Stimulated activated naive B cell treated with anti-CD40 and anti-IgM and Interleukin-4, amounts not matched to agents 10 μg/mL and 1 μg/mL and 100 μg/mL, for 72 hours (primary cell): ENCODE data around the gene SSBP2.
"Not testable (repeated sequence)": the region's sequence is repeated elsewhere in the genome, so short reads cannot be mapped to it uniquely, and the experiment has no call there.

Source experiments
- ATAC-seq, 2 donors: fragments of 150-1000 bp; cut with Tn5 transposase; replicated peaks; 2 replicates each; pipeline ENCODE4 v1.10.0; 2021; ENCODE audit warnings: moderate library complexity in 1 of 2
- DNase-seq: peaks from one replicate; pipeline ENCODE4 v3.0.0; 2021
- H3K27ac Mint-ChIP-seq: one replicate; pipeline ENCODE4 v1.8.0; 2022; ENCODE audit warnings: mild to moderate bottlenecking, mixed read lengths
- H3K27me3 Mint-ChIP-seq, 2 donors: one replicate each; pipeline ENCODE4 v1.8.0; 2022; ENCODE audit warnings: mixed read lengths in 2 of 2
- H3K36me3 Mint-ChIP-seq, 2 donors: one replicate each; pipeline ENCODE4 v1.8.0; 2022; ENCODE audit warnings: mixed read lengths in 2 of 2, mild to moderate bottlenecking in 1 of 2
- H3K4me1 Mint-ChIP-seq, 2 donors: one replicate each; pipeline ENCODE4 v1.8.0; 2022; ENCODE audit warnings: mixed read lengths in 2 of 2, mild to moderate bottlenecking in 1 of 2
- H3K4me3 Mint-ChIP-seq, 2 donors: one replicate each; pipeline ENCODE4 v1.8.0; 2022; ENCODE audit warnings: mild to moderate bottlenecking in 2 of 2, mixed read lengths in 2 of 2, moderate library complexity in 1 of 2
- H3K9me3 Mint-ChIP-seq, 2 donors: one replicate each; pipeline ENCODE4 v1.8.0; 2022; ENCODE audit warnings: mixed read lengths in 2 of 2, mild to moderate bottlenecking in 1 of 2

Gene SSBP2

DNA sequence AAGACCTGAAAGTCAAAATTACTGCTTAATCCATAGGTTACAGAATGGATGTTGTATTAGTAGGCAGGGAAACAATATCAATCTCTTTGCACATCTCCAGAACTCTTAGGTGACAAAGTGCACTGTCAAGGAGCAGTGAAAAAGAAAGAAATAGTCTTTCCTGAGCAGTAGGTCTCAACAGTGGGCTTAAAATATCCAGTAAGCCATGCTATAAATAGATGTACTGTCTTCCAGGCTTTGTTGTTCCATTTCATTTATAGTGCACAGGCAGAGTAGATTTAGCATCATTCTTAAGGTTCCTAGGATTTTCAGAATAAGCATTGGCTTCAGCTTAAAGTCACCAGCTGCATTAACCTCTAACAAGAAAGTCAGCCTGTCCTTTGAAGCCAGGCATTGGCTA is 50.7 kb downstream of the SSBP2 start:
- peaks cover 1 to 6% of the 10 kb centered on the region in 2 donors for H3K9me3 Mint-ChIP-seq
- H3K27ac Mint-ChIP-seq, result no peak overlapping the region
- no peak for ATAC-seq
- peaks cover 15 to 19% of the 10 kb centered on the region in 2 donors for H3K4me1 Mint-ChIP-seq
- H3K4me3 Mint-ChIP-seq, result no peak overlapping the region
- DNase-seq, result no peak
- peaks cover 13 to 31% of the 10 kb centered on the region in 2 donors for H3K36me3 Mint-ChIP-seq
- H3K27me3 Mint-ChIP-seq, result no peaks in the 10 kb centered on the region

DNA sequence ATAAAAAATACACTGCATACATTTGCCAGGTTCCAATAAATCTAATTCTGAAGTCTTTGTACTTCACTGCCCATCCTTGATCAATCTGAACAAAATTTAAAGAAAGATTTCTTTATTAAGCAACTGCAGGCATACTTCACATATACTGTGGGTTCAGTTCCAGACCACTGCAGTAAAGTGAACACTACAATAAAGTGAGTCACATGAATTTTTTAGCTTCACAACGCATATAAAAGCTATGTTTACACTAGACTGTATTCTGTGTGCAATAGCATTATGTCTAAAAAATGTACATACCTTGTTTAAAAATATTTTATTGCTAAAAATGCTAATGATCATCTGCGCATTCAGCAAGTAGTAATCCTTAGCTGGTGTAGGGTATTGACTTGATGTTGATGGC is 52.1 kb downstream of the SSBP2 start:
- DNase-seq, result no peak
- H3K9me3 Mint-ChIP-seq, result peaks cover 1 to 6% of the 10 kb centered on the region in 2 donors
- H3K36me3 Mint-ChIP-seq, result peaks cover 16 to 32% of the 10 kb centered on the region in 2 donors
- H3K4me1 Mint-ChIP-seq, result peaks cover 13 to 22% of the 10 kb centered on the region in 2 donors
- no peaks in the 10 kb centered on the region for H3K27me3 Mint-ChIP-seq
- ATAC-seq, result no peak
- H3K27ac Mint-ChIP-seq, result no peak overlapping the region
- H3K4me3 Mint-ChIP-seq, result no peak overlapping the region

DNA sequence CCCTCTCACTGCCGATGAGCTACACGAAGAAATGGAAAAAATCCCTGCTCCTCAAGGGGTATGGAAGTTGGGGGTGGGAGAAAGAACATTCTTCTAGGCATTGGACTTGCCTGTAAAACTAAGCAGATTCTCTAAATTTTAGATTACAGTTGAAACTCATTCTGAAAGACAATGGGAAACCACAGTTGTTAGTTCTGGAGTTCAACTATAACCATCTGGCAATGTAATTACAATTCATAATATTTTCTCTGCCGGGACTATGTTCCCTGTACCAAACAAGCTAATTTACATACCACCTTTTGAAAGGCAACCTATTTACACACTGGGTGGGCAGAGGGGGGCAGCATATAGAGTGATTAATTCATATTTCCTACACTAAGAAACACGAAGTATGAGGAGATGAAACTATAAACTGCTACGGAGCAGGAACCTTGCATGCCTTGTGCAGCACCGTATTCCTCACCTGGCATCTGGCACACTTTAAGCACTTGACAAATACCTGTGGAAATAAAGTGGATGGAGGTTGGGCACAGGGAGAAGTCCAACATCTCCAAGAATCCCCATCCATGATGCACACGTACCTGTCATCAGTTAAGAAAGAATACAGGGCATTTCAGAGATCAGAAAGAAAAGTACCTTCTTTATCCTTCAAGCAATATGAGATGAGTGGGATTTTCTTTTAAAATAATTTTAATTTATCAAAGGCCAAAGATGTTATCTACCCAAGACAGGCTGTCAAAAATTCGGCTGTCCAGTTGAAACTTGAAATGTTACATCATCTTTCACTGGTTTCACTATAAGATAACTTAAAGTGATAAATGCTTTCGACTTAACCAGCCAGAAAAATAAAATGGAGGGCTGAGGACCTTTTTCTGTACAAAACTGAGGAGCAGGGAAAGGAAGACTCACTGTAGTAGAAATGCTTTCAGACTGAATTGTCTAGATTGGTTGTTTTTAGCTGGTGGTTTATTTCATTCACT is 54.2 kb downstream of the SSBP2 start:
- Mint-ChIP-seq H3K4me3 (no peak overlapping the region), H3K27ac (peak overlapping the region; percentile 38), H3K4me1 (peaks cover 18 to 42% of the 10 kb centered on the region in 2 donors), H3K27me3 (no peaks in the 10 kb centered on the region), H3K9me3 (peaks cover 9 to 15% of the 10 kb centered on the region in 2 donors), H3K36me3 (peaks cover 33 to 46% of the 10 kb centered on the region in 2 donors)
- ATAC-seq (no peak), DNase-seq (no peak)

DNA sequence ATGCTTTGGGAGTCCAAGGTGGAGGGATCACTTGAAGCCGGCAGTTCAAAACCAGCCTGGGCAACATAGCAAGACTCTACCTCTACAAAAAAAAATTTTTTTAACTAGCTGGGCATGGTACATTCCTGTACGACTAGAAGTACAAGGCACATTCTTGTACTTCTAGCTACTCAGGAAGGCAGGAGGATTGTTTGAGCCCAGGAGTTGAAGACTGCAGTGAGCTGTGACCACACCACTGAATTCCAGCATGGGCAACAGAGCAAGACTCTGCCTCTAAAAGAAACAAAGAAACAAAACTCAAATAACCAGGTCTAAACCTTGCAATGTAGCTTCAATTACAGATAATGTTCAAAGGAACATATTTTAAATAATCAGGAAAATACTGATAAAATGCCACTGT is 56.2 kb downstream of the SSBP2 start:
- Mint-ChIP-seq H3K27me3 (no peaks in the 10 kb centered on the region), H3K27ac (no peak overlapping the region), H3K4me1 (peaks cover 18 to 58% of the 10 kb centered on the region in 2 donors), H3K4me3 (no peak overlapping the region), H3K9me3 (peaks cover 22 to 28% of the 10 kb centered on the region in 2 donors), H3K36me3 (peaks cover 42 to 54% of the 10 kb centered on the region in 2 donors)
- ATAC-seq (no peak), DNase-seq (no peak)

DNA sequence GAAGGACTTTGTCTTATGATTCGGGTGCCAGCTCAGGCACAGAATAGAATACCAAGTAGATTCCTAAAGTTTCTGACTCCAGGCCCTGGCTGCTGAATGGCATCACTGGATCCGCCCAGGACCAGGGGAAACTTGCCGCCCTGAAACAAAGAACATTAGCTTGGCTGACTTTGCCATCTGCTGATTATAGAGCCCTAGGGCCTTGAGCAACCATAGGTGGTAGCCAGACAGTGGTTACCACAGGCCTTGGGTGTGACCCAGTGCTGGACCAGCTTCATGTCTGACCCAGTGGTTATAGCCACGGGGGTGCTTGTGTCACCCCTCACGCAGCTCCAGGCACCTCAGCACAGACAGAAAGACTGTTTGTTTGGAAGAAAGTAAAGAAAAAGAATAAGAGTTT is 62.7 kb downstream of the SSBP2 start:
- peaks cover 29 to 80% of the 10 kb centered on the region in 2 donors for H3K4me1 Mint-ChIP-seq
- no peaks in the 10 kb centered on the region for H3K27me3 Mint-ChIP-seq
- H3K27ac Mint-ChIP-seq, result no peak overlapping the region
- DNase-seq (no peak), ATAC-seq (no peak)
- no peak overlapping the region for H3K4me3 Mint-ChIP-seq
- H3K9me3 Mint-ChIP-seq, result peaks cover 33 to 51% of the 10 kb centered on the region in 2 donors
- H3K36me3 Mint-ChIP-seq, result peaks cover 53 to 81% of the 10 kb centered on the region in 2 donors

DNA sequence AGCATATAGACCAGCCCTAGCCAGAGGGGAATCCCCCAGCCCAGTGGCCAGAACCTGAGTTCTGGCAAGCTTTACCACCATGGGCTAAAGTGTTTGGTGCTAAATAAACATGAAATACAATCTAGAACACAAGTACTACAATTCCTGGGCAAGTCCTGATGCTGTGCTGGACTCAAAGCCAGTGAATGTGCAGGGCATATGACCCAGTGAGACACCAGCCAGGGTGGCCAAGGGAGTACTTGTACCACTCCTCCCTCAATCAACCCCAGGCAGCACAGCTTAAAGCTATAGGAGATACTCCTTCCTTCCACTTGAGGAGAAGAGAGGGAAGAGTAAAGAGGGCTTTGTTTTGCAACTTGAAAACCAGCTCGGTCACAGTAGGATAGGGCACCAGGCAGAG is 63.6 kb downstream of the SSBP2 start:
- ATAC-seq (peak in 1 of 2 donors; percentile 20), DNase-seq (no peak)
- Mint-ChIP-seq H3K27me3 (no peaks in the 10 kb centered on the region), H3K4me1 (peaks cover 27 to 74% of the 10 kb centered on the region in 2 donors), H3K9me3 (peaks cover 32 to 47% of the 10 kb centered on the region in 2 donors), H3K36me3 (peaks cover 47 to 77% of the 10 kb centered on the region in 2 donors), H3K4me3 (no peak overlapping the region), H3K27ac (no peak overlapping the region)

DNA sequence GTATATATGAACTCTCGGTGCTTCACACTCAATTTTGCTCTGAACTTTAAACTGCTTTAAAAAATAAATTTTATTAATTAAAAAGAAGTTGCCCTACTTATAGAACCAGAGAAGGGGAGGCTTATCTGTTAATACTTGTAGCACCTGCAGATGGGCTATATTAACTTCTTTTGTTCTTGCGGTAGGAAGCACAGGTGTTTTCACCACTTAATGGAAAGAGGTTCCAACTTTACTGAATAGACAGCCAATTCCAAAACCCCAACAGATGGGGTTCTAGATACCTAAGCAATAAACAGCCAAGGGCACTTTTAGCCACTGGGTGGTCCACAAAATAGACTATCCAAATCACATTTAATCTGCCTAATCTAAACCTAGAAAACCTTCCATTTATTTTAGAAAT is 65.4 kb downstream of the SSBP2 start:
- peaks cover 23 to 35% of the 10 kb centered on the region in 2 donors for H3K9me3 Mint-ChIP-seq
- peaks cover 32 to 59% of the 10 kb centered on the region in 2 donors for H3K4me1 Mint-ChIP-seq
- H3K36me3 Mint-ChIP-seq, result peaks cover 40 to 71% of the 10 kb centered on the region in 2 donors
- ATAC-seq, result no peak
- H3K27ac Mint-ChIP-seq, result no peak overlapping the region
- no peaks in the 10 kb centered on the region for H3K27me3 Mint-ChIP-seq
- H3K4me3 Mint-ChIP-seq, result no peak overlapping the region
- no peak for DNase-seq

DNA sequence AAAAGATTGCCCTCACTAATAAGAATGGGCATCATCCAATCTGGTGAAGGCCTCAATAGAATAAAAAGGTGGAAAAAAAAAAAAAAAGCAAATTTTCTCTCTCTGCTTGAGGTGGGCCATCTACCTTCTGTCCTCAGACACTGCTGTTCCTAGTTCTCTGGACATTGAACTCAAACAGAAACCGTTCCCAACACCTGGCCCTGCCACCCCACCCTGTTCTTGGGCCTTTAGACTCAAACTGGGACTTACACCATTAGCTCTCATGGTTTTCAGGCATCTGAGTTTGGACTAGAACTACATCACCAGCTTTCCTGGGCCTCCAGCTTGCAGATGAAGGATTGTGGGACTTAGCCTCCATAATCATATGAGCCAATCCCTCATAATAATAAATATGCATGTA is 71.0 kb downstream of the SSBP2 start:
- H3K36me3 Mint-ChIP-seq, result peaks cover 38 to 59% of the 10 kb centered on the region in 2 donors
- ATAC-seq (no peak), DNase-seq (no peak)
- H3K27me3 Mint-ChIP-seq, result no peaks in the 10 kb centered on the region
- H3K9me3 Mint-ChIP-seq, result peaks cover 19 to 22% of the 10 kb centered on the region in 2 donors
- H3K4me3 Mint-ChIP-seq, result no peak overlapping the region
- no peak overlapping the region for H3K27ac Mint-ChIP-seq
- H3K4me1 Mint-ChIP-seq, result peaks cover 28 to 47% of the 10 kb centered on the region in 2 donors

DNA sequence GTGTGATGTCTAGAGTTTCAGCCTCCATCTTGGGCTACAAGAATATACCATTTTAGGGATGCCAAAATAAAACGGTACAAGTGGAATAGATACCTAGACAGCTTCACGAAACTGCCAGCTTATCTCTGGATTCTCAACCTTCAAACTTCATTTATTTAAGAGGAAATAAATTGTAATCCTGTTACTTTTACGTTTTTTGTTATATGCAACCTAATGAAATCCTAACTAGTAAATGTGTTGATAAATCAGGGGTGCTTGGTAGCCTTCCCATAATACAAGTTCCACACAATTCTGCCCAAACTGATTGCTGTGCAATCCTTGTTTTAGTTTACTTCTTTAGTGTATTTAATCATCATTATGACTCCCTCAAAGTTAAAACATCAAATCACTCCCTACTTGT is 75.5 kb downstream of the SSBP2 start:
- Mint-ChIP-seq H3K9me3 (peaks cover 5 to 9% of the 10 kb centered on the region in 2 donors), H3K27ac (no peak overlapping the region), H3K36me3 (peaks cover 18 to 25% of the 10 kb centered on the region in 2 donors)

DNA sequence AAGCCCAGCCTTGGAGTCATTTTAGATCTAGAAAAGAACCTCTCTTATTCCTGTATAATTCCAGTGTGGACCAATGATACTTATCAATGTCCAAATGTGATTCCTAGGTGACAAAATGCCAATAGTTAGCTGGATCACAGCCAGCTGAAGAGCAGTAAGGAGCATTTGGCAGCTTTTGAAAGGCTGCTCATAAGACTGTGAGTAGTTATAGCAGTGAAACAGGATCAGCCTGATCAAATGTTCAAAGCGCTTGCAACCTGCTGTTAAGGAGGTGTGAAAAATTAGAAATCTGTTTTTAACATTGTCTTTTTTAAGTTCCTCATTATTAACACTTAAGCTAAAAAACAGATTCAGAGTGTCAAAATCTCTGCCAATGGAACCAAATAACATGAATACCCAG is 85.1 kb downstream of the SSBP2 start:
- Mint-ChIP-seq H3K36me3 (peaks cover 0 to 9% of the 10 kb centered on the region in 2 donors), H3K27me3 (no peaks in the 10 kb centered on the region), H3K4me1 (peaks cover 19 to 34% of the 10 kb centered on the region in 2 donors), H3K27ac (no peak overlapping the region), H3K9me3 (peaks cover under 1 to 2% of the 10 kb centered on the region in 2 donors), H3K4me3 (no peak overlapping the region)
- DNase-seq, result no peak
- no peak for ATAC-seq

More for the DNA sequence above, 75.5 kb downstream of the SSBP2 start:
- Mint-ChIP-seq H3K27me3 (no peaks in the 10 kb centered on the region), H3K4me3 (no peak overlapping the region), H3K4me1 (peaks cover 19 to 32% of the 10 kb centered on the region in 2 donors)
- DNase-seq (no peak), ATAC-seq (no peak)

DNA sequence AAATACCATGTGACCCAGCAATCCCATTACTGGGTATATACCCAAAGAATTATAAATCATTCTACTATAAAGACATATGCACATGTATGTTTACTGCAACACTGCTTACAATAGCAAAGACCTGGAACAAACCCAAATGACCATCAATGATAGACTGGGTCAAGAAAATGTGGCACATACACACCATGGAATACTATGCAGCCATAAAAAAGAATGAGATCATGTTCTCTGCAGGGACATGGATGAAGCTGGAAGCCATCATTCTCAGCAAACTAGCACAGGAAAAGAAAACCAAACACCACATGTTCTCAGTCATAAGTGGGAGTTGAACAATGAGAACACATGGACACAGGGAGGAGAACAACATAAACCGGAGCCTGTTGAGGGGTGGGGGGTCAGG is 90.3 kb downstream of the SSBP2 start:
- peaks cover 20 to 28% of the 10 kb centered on the region in 2 donors for H3K4me1 Mint-ChIP-seq
- H3K4me3 Mint-ChIP-seq, result not testable (repeated sequence)

DNA sequence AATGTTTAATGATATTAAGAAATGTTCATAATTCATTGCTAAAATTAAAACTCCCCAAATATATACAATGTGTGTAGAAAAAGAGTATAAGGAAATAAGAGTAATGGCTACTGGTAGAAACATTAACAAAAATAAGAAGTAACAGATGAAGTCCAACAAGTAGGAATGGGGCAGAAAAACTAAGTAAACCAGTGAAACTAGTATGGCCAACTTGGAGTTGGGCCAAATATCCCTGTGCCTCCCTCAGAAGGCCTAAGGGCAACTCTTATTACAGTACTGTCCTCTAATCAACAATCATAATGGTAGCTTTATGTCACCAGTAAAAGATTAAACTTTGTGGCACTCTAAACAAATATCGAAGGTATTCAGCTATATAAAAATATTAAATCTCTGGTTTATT is 93.5 kb downstream of the SSBP2 start:
- Mint-ChIP-seq H3K9me3 (peaks cover 8 to 9% of the 10 kb centered on the region in 2 donors), H3K27me3 (no peaks in the 10 kb centered on the region), H3K4me1 (peaks cover 22 to 45% of the 10 kb centered on the region in 2 donors), H3K36me3 (peaks cover 17 to 38% of the 10 kb centered on the region in 2 donors), H3K4me3 (no peak overlapping the region), H3K27ac (no peak overlapping the region)
- DNase-seq (no peak), ATAC-seq (no peak)

More for the DNA sequence above, 90.3 kb downstream of the SSBP2 start:
- H3K9me3 Mint-ChIP-seq, DNase-seq, ATAC-seq, H3K27me3 Mint-ChIP-seq, H3K27ac Mint-ChIP-seq: not testable (repeated sequence)
- H3K36me3 Mint-ChIP-seq, result peaks cover 9 to 24% of the 10 kb centered on the region in 2 donors

DNA sequence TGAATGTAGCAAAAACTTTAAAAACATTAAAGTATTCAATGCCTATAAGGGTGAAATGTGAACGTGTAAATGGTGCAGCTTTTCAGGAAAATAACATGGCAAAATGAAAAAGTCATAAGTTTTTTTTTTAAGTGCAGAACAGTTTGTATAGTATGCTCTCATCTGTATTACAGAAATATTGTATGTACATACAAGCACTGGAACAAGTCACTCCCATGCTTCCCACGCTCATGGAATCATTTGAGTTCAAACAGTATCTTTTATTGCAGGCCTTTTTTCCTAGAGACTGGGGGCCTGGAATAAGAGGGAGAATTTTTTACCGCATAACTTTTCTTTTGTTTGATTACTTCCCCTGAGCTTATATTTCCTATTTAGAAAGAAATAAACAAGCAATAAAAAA is 94.1 kb downstream of the SSBP2 start:
- Mint-ChIP-seq H3K27ac (no peak overlapping the region), H3K27me3 (no peaks in the 10 kb centered on the region), H3K4me3 (no peak overlapping the region)

DNA sequence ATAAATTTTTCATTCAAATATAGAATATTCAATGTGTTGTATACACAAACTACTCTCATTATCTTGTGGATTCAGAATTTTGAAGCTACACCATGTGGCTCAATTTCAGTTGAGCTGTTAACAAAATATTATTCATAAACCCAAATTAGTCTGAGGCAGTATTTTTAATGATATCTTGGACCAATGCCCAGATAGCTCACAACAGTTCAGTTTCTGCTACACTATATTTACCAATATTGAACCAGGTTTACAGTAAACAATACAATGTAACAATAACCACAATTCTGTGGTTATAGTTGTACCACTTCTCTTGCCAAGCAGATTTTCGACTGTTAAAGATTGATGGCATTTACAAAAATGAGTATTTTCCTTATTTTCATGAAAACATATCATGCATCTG is 99.9 kb downstream of the SSBP2 start:
- ATAC-seq (no peak), DNase-seq (no peak)
- peaks cover 9 to 20% of the 10 kb centered on the region in 2 donors for H3K36me3 Mint-ChIP-seq
- peaks cover 6 to 30% of the 10 kb centered on the region in 2 donors for H3K4me1 Mint-ChIP-seq
- H3K4me3 Mint-ChIP-seq, result no peak overlapping the region
- H3K9me3 Mint-ChIP-seq, result no peaks in the 10 kb centered on the region
- H3K27ac Mint-ChIP-seq, result no peak overlapping the region
- H3K27me3 Mint-ChIP-seq, result no peaks in the 10 kb centered on the region

More for the DNA sequence above, 94.1 kb downstream of the SSBP2 start:
- H3K9me3 Mint-ChIP-seq, result peaks cover 8 to 9% of the 10 kb centered on the region in 2 donors
- peaks cover 22 to 48% of the 10 kb centered on the region in 2 donors for H3K4me1 Mint-ChIP-seq
- H3K36me3 Mint-ChIP-seq, result peaks cover 17 to 36% of the 10 kb centered on the region in 2 donors
- DNase-seq, result no peak
- ATAC-seq, result no peak
